EL (cell line): ENCODE results near the gene OCA2.
A peak's percentile ranks its signal among the peaks of the same experiment; 100 is the strongest.

Source experiments
- DNase-seq: peaks from one replicate; pipeline ENCODE4 v3.0.0-alpha.2; 2016

Gene OCA2

GRCh38 chr15:28118531-28118930, 19.4 kb upstream of the OCA2 start:
- DNase-seq = no peak

GRCh38 chr15:28118083-28118482, 19.0 kb upstream of the OCA2 start:
- DNase-seq = no peak

DNA sequence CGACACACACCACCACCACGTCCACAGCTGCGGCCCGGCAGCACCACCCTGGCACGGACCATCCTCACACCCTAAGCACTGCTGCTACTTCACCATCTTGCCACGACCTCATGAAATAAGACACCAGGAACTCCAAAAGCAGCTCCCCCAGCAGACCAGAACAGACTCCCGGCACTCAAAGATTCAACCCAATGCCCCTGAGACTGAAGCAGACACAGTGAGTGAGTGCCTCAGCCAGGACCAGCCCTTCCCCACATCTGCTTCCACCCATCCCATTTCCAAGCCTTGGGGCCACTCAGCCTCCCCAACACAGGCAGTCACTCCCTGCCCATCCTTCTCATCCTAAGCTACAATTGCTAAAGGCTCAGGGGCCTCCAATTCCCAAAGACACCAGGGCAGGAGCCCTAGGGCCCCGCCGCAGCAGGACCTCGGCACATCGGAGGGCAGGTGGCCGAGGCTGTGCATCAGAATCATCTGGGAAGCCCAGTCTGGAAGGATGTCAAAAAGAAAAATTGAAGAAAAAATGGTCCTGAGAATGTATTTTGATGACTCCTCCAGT, 18.4 kb upstream of the OCA2 start:
- DNase-seq = no peak

- DNase-seq = no peak
These were observed 17.7 kb upstream of the OCA2 start for GRCh38 chr15:28116521-28117431.

GRCh38 chr15:28115871-28116270, 16.8 kb upstream of the OCA2 start:
- DNase-seq = no peak

DNA sequence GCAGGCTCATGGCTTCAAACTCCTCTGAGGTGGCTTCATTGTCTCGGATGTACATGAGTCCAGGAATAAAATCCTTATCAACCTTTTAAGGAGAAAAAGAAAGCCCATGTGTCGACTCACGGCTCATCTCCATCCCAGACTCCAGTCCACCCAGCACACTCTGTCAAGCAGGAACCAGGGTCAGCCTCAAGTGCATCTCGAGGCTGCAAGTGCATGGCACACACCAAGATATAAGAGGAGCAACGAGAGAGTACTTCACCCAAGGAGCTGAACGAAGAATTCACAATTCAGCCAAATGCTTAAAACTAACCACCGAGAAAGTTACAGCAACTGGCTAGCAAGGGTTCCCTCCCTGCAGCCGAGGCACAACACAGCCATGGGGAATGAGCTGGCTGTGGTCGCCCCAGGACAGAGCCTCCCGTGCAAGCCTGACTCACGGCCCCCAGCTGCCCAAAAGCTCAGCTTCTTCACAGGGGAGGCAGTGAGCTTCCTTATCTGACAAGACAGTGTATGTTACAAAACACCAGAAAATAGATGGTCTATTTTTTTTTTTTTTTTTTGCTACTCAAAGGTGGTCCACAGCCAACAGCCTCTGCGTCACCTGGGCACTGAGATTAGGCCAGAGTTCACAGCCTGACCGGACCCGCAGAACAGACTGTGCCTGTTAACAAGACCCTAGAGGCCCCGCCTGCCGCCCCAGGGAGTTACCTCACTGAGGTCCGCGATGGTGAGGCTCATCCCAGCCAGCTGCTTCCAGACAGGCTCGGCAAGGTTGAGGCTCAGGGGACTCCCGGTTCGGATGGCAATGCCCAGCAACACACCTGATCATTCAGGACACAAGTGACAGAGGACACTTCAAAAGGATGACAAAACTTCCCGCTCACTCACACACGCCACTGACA, 15.9 kb upstream of the OCA2 start:
- DNase-seq = no peak

- no peak for DNase-seq
These were observed 15.0 kb upstream of the OCA2 start for GRCh38 chr15:28114114-28114455.

DNA sequence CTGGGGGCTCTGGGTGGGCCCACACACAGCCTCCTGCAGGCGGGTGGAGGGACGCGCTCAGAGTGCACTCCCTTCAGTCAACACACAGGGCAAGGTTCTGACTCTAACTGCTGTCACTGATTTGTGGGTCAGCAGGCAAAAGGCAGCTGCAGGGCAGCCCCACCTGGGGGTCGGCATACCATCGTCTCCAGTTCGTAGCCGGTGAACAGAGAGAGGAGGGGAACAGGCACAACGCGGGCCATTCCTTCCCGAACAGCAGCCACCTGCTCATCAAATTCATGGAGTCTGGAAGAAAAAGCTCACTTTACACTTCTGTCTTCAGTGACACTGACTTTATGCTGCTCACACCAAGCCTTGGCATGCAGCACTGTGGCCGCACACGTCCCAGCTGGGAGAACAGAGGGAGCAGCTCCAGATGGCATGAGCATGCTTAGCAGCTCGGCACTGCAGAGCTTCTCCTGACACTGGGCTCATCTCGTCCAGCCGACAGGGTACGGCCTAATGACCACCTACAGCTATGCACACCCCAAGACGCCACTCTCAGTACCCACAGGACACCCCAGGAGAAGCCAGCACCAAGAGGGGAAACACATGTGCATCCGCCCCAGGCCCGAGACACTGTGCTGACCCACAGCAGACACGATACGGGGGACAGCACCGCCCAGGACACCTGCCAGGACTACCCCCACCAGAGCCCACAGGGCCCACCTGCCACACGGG, 14.4 kb upstream of the OCA2 start:
- no peak for DNase-seq

DNA sequence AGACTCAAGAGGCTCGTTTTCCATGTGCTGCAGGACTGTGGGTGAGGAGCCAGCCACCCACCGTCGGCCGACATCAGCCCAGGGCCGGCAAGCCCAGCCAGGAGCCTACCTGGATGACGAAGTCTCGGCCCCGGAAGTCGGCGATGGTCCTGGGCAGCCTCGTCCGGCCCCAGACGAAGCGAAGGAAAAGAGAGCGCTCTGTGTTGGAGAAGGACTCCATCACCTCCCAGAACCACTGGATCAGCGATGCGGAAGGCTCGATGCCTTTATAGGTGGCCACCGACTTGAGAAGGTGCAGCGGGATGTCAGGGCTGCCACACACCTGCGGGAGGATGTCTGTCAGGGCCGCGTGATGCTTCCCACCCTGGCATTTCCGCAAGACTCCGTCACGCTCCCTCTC, 13.8 kb upstream of the OCA2 start:
- no peak for DNase-seq

DNA sequence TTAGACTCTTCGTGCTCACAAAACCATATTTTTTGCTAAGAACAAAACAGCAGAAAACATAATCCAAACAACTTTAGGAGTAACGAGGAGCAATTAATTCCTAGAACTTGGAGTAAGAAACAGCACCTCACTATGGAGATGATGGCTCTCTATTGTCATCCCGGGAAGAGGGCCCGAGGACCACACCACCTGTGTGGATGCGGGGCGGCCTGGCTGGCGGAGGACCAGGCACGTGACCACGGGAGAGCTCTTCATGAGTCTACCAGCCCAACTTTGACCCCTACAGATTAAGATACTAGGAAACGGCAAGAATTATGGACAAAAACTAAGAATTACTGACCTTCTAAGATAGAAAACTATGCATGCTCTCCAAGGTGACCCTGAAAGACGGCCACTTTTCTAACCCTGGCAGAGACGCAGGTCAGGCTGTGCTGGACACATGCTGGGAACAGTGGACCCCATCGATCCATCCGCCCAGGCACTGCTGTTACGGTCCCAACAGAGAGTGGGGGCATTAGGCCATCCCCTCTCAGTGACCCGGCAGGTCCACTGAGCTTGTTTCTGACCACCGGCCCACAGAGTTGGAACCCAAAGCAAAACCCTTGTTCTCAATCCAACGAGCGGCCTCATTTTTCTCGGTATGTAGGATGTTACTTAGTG, 13.1 kb upstream of the OCA2 start:
- DNase-seq = no peak

DNA sequence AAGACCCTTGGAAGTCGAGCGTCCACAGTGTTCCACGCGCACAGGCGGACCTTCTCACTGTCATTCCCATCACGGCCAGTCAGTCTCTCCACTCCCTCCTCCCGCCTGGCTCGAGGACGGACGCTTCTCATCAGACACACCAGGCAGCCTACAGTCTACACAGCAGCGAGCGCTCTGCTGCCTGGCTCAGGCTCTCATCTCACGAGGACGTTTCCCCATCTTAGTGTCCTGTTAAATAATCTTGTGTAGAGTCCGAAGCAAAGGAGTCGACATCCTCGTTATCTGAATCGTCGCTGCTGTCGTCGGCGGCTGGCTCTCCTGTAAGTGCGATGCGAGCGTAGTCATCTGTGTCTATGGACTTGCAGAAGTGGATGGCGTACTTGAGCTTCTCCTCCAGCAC, 12.4 kb upstream of the OCA2 start:
- DNase-seq = no peak

DNA sequence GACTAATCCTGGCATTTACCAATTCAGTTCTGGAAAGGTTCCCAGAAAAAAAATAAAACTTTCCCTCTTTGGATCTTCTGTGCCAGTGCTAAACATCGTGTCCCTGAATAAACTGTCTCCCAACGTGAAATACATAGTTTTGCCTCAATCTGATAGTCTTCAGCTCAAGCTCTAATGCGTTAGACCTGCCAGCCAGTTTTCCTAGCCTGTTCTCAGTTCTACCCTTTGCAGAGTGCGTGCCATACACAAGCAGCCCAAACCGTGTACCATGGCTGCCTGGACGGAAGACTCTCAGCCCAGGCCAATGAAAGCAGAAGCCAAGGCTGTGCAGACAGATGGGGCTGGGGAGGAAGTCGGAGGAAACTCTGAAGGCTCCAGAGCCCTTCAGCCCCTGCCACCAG, 11.4 kb upstream of the OCA2 start:
- DNase-seq = no peak

GRCh38 chr15:28109626-28110455, 10.7 kb upstream of the OCA2 start:
- DNase-seq = no peak

DNA sequence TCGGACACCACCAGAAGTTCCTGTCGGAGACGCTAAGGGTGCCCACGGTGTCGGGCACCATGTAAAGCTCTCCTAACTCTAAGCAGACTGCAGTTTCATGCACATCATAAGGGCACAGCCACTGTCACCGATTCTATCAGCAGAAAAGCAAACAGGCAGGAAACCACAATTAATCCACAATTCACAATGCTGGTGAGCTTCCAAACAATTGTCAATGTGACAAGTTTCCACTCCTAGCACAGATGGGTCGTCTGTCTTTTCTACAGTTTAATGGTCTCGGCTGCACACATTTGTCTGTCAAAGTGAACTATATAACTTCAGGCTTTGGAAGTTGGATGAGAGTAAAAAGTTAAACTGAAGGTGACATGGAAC, 8.8 kb upstream of the OCA2 start:
- no peak for DNase-seq

DNA sequence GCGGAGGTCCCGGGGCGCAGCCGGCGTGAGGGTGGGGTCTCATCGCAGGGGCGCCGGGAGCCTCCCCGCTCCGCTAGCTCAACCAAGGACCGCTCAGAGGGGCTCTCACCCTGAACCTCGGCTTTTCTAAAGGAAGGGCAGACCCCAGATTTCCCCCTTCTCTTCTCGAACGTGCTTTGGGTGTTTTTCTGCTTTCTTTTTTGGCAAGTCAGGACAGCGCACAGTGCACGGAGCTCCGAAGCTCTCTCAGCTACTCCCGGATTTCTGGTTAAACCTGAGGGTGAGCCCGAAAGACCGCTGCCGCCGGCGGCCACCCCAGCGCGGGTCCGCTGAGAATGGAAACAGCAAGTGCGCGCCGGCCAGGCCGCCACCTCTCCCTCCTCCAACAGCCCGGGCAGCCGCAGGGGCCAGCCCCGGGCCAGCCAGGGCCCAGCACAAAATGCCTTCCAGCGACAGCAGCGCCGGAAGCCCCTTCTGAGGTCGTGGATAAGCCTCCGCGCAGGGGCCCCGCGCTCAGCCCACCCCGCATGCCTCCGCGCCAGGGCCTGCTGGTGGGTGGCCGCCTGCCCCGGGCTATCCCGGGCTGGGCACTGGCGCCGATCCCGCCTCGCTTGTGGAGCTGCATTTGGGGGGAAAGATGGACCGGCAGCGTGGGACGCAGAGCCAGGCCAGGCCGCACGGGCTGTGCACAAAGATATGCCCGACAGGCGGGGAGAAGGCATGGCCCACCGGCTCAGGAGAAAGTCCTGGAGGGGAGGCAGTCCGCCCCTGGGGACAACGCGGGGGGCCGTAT, 8.2 kb upstream of the OCA2 start:
- peak; percentile 30 for DNase-seq

GRCh38 chr15:28106294-28107110, 7.4 kb upstream of the OCA2 start:
- peak; percentile 13 for DNase-seq

- no peak for DNase-seq
These were observed 6.7 kb upstream of the OCA2 start for GRCh38 chr15:28105793-28106192.

DNA sequence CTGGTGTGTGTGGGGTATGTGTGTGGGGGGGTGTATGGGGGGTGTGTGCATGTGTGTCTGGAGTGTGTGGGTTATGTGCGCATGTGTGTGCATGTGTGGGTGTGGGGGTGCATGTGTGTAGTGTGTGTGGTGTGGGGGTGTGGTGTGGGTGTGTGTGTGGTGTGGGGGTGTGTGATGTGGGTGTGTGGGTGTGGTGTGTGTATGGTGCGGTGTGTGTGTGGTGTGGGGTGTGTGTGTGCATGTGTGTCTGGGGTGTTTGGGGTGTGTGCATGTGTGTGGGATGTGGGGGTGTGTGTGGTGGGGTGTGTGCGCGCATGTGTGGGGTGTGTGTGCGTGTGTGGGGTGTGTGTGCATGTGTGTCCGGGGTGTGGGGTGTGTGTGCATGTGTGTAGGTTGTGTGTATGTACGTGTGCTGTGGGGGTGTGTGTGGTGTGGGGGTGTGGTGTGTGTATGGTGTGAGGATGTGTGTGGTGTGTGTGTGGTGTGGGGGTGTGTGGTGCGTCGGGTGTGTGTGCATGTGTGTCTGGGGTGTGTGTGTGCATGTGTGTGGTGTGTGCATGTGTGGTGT, 6.2 kb upstream of the OCA2 start:
- DNase-seq = no peak

DNA sequence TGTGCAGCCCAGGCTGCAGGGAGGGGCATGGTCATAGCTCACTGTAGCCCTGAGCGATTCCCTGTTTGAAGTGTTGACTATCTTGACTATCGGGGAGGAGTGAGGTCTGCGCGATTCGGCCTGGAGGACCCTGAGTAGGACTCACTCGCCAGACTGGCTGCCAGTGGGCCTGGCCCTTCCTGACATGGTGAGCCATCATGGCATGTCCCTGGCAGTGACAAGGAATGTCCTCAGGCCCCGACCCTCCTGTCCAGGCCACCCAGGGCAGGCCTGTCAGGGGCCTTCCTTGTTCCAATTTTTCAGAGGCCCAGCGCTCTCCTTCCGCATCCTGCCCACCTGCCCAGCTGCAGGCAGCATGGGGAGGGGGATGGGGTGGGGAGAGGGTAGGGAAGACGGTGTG, 5.2 kb upstream of the OCA2 start:
- no peak for DNase-seq

DNA sequence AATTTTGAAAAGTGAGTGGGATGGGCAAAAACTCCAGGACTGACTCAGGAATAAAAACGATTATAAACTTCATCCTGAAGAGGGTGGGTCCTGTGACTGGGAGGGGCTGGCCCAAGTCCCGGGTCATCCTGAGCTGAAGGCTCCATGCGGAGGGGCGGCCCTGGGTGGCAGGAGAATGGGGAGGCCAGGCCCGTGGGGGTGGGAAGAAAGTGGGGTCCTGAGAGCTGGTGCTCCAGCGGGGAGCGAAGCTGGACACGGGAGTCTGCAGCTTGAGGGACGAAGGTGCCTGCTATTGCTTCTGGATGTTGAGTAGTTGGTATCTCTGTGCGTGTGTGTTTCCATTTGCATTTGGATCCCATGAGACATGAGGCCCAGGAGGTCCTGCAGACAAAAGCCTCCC, 4.7 kb upstream of the OCA2 start:
- DNase-seq = no peak
